GM12865 (cell line): ENCODE results near the gene UMAD1.

ENCODE experiments used
- DNase-seq: peaks from one replicate; pipeline ENCODE4 v3.0.0; 2010; ENCODE audit warnings: low read depth
- H3K4me3 ChIP-seq: 2 replicates; pipeline ENCODE4 v1.5.1; 2011; ENCODE audit warnings: mild to moderate bottlenecking, low read depth, low read length, control low read depth
- CTCF ChIP-seq: IDR thresholded peaks from 2 replicates; pipeline ENCODE4 v1.5.1; 2011; ENCODE audit warnings: low read length, control low read depth, low read depth, inconsistent platforms; ENCODE audit not compliant: insufficient read depth; ENCODE audit errors: missing control alignments

UMAD1 gene

GRCh38 chr7:7696458-7697119 is 56.0 kb downstream of the UMAD1 start:
- no peak for DNase-seq
- H3K4me3 ChIP-seq, result no peak overlapping the region
- TF ChIP-seq CTCF, result no peak

- TF ChIP-seq CTCF, result no peak
- DNase-seq, result no peak
- H3K4me3 ChIP-seq, result no peak overlapping the region
Measured at GRCh38 chr7:7698930-7699329, 58.4 kb downstream of the UMAD1 start.

- no peak overlapping the region for H3K4me3 ChIP-seq
- TF ChIP-seq CTCF, result no peak
- DNase-seq, result no peak
Measured at GRCh38 chr7:7699380-7699779, 58.8 kb downstream of the UMAD1 start.

- no peak for DNase-seq
- no peak overlapping the region for H3K4me3 ChIP-seq
- no peak for TF ChIP-seq CTCF
Measured at GRCh38 chr7:7699970-7700369, 59.4 kb downstream of the UMAD1 start.

GRCh38 chr7:7701527-7701926 is 61.0 kb downstream of the UMAD1 start:
- TF ChIP-seq CTCF, result no peak
- peak; percentile 37 for DNase-seq
- no peak overlapping the region for H3K4me3 ChIP-seq

GRCh38 chr7:7702826-7703225 is 62.3 kb downstream of the UMAD1 start:
- DNase-seq, result no peak
- H3K4me3 ChIP-seq, result no peak overlapping the region
- TF ChIP-seq CTCF, result no peak

- no peak overlapping the region for H3K4me3 ChIP-seq
- DNase-seq, result no peak
- TF ChIP-seq CTCF, result no peak
Measured at GRCh38 chr7:7703427-7703826, 62.9 kb downstream of the UMAD1 start.
